HG03575 (cell line): ENCODE results near the gene NDUFS5.
"Not testable (repeated sequence)": the region's sequence is repeated elsewhere in the genome, so short reads cannot be mapped to it uniquely, and the experiment has no call there.

ENCODE experiments used
- ATAC-seq: cut with Tn5 transposase; IDR thresholded peaks from one replicate; pipeline ENCODE4 v1.9.1; 2021; ENCODE audit not compliant: unreplicated experiment, insufficient number of reproducible peaks, low FRiP score; ENCODE audit errors: extremely low read depth

The NDUFS5 gene

GRCh38 chr1:39026051-39026865 is at the start of gene NDUFS5:
Gene NDUFS5 (plus strand): TSS chr1:39026350. CDS start chr1:39028725, 2,375 bp downstream.
- no peak for ATAC-seq

- not testable (repeated sequence) for ATAC-seq
These were observed 48.5 kb upstream of the NDUFS5 start for GRCh38 chr1:38977399-38978244.

GRCh38 chr1:38978245-38978542 is 48.0 kb upstream of the NDUFS5 start:
- not testable (repeated sequence) for ATAC-seq

- not testable (repeated sequence) for ATAC-seq
These were observed 46.8 kb upstream of the NDUFS5 start for GRCh38 chr1:38979380-38979779.

GRCh38 chr1:38989979-38990378 is 36.2 kb upstream of the NDUFS5 start:
- ATAC-seq, result no peak

GRCh38 chr1:38990386-38990737 is 35.8 kb upstream of the NDUFS5 start:
- no peak for ATAC-seq

- ATAC-seq, result peak; percentile 65
These were observed 35.2 kb upstream of the NDUFS5 start, which contains the start of gene AKIRIN1 for GRCh38 chr1:38990738-38991637. Gene AKIRIN1 (plus strand): TSS chr1:38991276. CDS start chr1:38991381, 105 bp downstream.

- no peak for ATAC-seq
These were observed 34.3 kb upstream of the NDUFS5 start for GRCh38 chr1:38991638-38992411.

- ATAC-seq, result no peak
These were observed 33.6 kb upstream of the NDUFS5 start for GRCh38 chr1:38992412-38993111.

GRCh38 chr1:38994196-38994595 is 32.0 kb upstream of the NDUFS5 start:
- no peak for ATAC-seq

- no peak for ATAC-seq
These were observed 28.9 kb upstream of the NDUFS5 start for GRCh38 chr1:38997034-38997900.

GRCh38 chr1:38997901-38998190 is 28.3 kb upstream of the NDUFS5 start:
- no peak for ATAC-seq

- no peak for ATAC-seq
These were observed 24.4 kb upstream of the NDUFS5 start for GRCh38 chr1:39001516-39002421.

- no peak for ATAC-seq
These were observed 22.9 kb upstream of the NDUFS5 start for GRCh38 chr1:39003281-39003680.

GRCh38 chr1:39003794-39004193 is 22.4 kb upstream of the NDUFS5 start:
- ATAC-seq, result no peak

GRCh38 chr1:39006287-39006686 is 19.9 kb upstream of the NDUFS5 start:
- ATAC-seq, result no peak
